Measurements from ENCODE around the gene BAZ1B.
"Not testable (repeated sequence)": the region's sequence is repeated elsewhere in the genome, so short reads cannot be mapped to it uniquely, and the experiment has no call there.

The BAZ1B gene

GRCh38 chr7:73504017-73504416 lies 18.1 kb downstream of the BAZ1B start:
- no peak for DNase-seq (ENCODE audit: low read depth)
- TF ChIP-seq CTCF (conservative IDR thresholded peaks at IDR 0.05; ENCODE audit: low read depth, low read length), result no peak
- no peak overlapping the region for H3K4me3 ChIP-seq (ENCODE audit: low read depth, low read length)

GRCh38 chr7:73503229-73503628 lies 18.9 kb downstream of the BAZ1B start:
- no peak for TF ChIP-seq CTCF (conservative IDR thresholded peaks at IDR 0.05; ENCODE audit: low read depth, low read length)
- H3K4me3 ChIP-seq (ENCODE audit: low read depth, low read length), result no peak overlapping the region
- no peak for DNase-seq (ENCODE audit: low read depth)

- H3K4me3 ChIP-seq (ENCODE audit: low read depth, low read length), result no peak overlapping the region
- no peak for TF ChIP-seq CTCF (conservative IDR thresholded peaks at IDR 0.05; ENCODE audit: low read depth, low read length)
- DNase-seq (ENCODE audit: low read depth), result no peak
Measured at GRCh38 chr7:73496626-73497025, 25.5 kb downstream of the BAZ1B start.

GRCh38 chr7:73495507-73495906 lies 26.6 kb downstream of the BAZ1B start:
- not testable (repeated sequence) for DNase-seq (ENCODE audit: low read depth); H3K4me3 ChIP-seq (ENCODE audit: low read depth, low read length)

GRCh38 chr7:73489976-73490375 lies 32.1 kb downstream of the BAZ1B start:
- no peak for DNase-seq (ENCODE audit: low read depth)
- no peak overlapping the region for H3K4me3 ChIP-seq (ENCODE audit: low read depth, low read length)
- TF ChIP-seq CTCF (conservative IDR thresholded peaks at IDR 0.05; ENCODE audit: low read depth, low read length), result no peak

GRCh38 chr7:73487486-73487885 lies 34.6 kb downstream of the BAZ1B start:
- H3K4me3 ChIP-seq (ENCODE audit: low read depth, low read length), result no peak overlapping the region
- TF ChIP-seq CTCF (conservative IDR thresholded peaks at IDR 0.05; ENCODE audit: low read depth, low read length), result no peak
- peak; percentile 34 for DNase-seq (ENCODE audit: low read depth)

GRCh38 chr7:73483171-73483570 lies 38.9 kb downstream of the BAZ1B start:
- DNase-seq (ENCODE audit: low read depth), result peak; percentile 13
- no peak for TF ChIP-seq CTCF (conservative IDR thresholded peaks at IDR 0.05; ENCODE audit: low read depth, low read length)
- H3K4me3 ChIP-seq (ENCODE audit: low read depth, low read length), result no peak overlapping the region

- DNase-seq (ENCODE audit: low read depth), result peak; percentile 76
- H3K4me3 ChIP-seq (ENCODE audit: low read depth, low read length), result no peak overlapping the region
- no peak for TF ChIP-seq CTCF (conservative IDR thresholded peaks at IDR 0.05; ENCODE audit: low read depth, low read length)
Measured at GRCh38 chr7:73482746-73483145, 39.3 kb downstream of the BAZ1B start.

GRCh38 chr7:73481521-73481920 lies 40.6 kb downstream of the BAZ1B start:
- not testable (repeated sequence) for H3K4me3 ChIP-seq (ENCODE audit: low read depth, low read length); DNase-seq (ENCODE audit: low read depth)
